SK-N-SH (cell line): ENCODE measurements around the gene ZNF185. TPM values are rescaled to one million over a fixed set of nuclear protein-coding genes. Genes with fewer than 3 reads are reported as not detected.

ENCODE experiments used
- CTCF ChIA-PET: fragments of 300-600, 350-600 bp; formaldehyde crosslinking; extraction: SDS; loops from one replicate; lab custom pipeline; 2021; lab: Yijun Ruan, JAX
- POLR2A ChIA-PET: fragments of 350-600 bp; sonication (Branson Sonifier 250); formaldehyde crosslinking; extraction: SDS; loops from one replicate; lab custom pipeline; 2020; ENCODE audit warnings: antibody characterized with exemption, inconsistent platforms; lab: Yijun Ruan, JAX
- DNase-seq: peaks from one replicate; pipeline ENCODE4 v3.0.0; 2012
- H2AFZ ChIP-seq: fragments of 200-600 bp; sonication (generic); 2 replicates; pipeline ENCODE4 v1.8.1; 2016; ENCODE audit warnings: antibody characterized with exemption, mild to moderate bottlenecking, low read depth
- H3F3A ChIP-seq: fragments of 200-600 bp; sonication (generic); replicated peaks from 2 replicates; pipeline ENCODE3; 2016; ENCODE audit warnings: antibody characterized with exemption, mild to moderate bottlenecking; ENCODE audit not compliant: insufficient read depth
- H3K27ac ChIP-seq, 2 experiments: fragments of 200-500 bp in 1 of 2; fragments of 200-600 bp in 1 of 2; sonication (Bioruptor generic) in 1 of 2; sonication (generic), shearing (Covaris generic) in 1 of 2; 2 replicates each; pipeline versions ENCODE4 v1.5.1 to v1.6.1; 2014 to 2016; ENCODE audit warnings: low read depth in 2 of 2, inconsistent platforms in 1 of 2, low read length in 1 of 2, mild to moderate bottlenecking in 1 of 2, mixed read lengths in 1 of 2
- H3K27me3 ChIP-seq: fragments of 200-600 bp; sonication (generic), shearing (Covaris generic); 2 replicates; pipeline ENCODE4 v1.6.1; 2016; ENCODE audit warnings: mixed run types; ENCODE audit not compliant: insufficient read depth
- H3K36me3 ChIP-seq, 2 experiments: fragments of 200-500 bp in 1 of 2; fragments of 200-600 bp in 1 of 2; sonication (Bioruptor generic) in 1 of 2; sonication (generic) in 1 of 2; replicated peaks in 1 of 2; 2 replicates each; pipeline versions ENCODE3 to v1.5.1; 2014 to 2016; ENCODE audit warnings: low read length in 1 of 2, mild to moderate bottlenecking in 1 of 2; ENCODE audit not compliant: insufficient read depth in 2 of 2, control insufficient read depth in 1 of 2
- H3K4me1 ChIP-seq, 2 experiments: fragments of 200-500 bp in 1 of 2; fragments of 200-600 bp in 1 of 2; sonication (Bioruptor generic) in 1 of 2; sonication (generic), shearing (Covaris generic) in 1 of 2; 2 replicates each; pipeline versions ENCODE4 v1.5.1 to v1.6.1; 2014 to 2016; ENCODE audit warnings: low read depth in 1 of 2, low read length in 1 of 2, mixed run types in 1 of 2; ENCODE audit not compliant: insufficient read depth in 2 of 2, control insufficient read depth in 1 of 2
- H3K4me2 ChIP-seq: fragments of 200-600 bp; sonication (generic), shearing (Covaris generic); 2 replicates; pipeline ENCODE4 v1.6.1; 2017; ENCODE audit warnings: mixed run types
- H3K4me3 ChIP-seq, 2 experiments: fragments of 200-500 bp in 1 of 2; fragments of 200-600 bp in 1 of 2; sonication (Bioruptor generic) in 1 of 2; sonication (generic), shearing (Covaris generic) in 1 of 2; 2 replicates each; pipeline versions ENCODE4 v1.5.1 to v1.8.1; 2014 to 2016; ENCODE audit warnings: low read depth in 2 of 2, inconsistent platforms in 1 of 2, low read length in 1 of 2, mild to moderate bottlenecking in 1 of 2, mixed read lengths in 1 of 2, moderate library complexity in 1 of 2
- H3K79me2 ChIP-seq: fragments of 200-600 bp; sonication (generic); 2 replicates; pipeline ENCODE4 v1.8.1; 2017; ENCODE audit warnings: mild to moderate bottlenecking; ENCODE audit not compliant: insufficient read depth
- H3K9ac ChIP-seq: fragments of 200-600 bp; sonication (generic); 2 replicates; pipeline ENCODE4 v1.6.1; 2017; ENCODE audit warnings: mixed run types
- H3K9me2 ChIP-seq: fragments of 200-600 bp; sonication (generic); 2 replicates; pipeline ENCODE4 v1.6.1; 2017; ENCODE audit warnings: mixed run types
- H3K9me3 ChIP-seq: fragments of 200-600 bp; sonication (generic); 2 replicates; pipeline ENCODE4 v1.6.1; 2017; ENCODE audit warnings: mixed run types, mild to moderate bottlenecking, moderate library complexity
- H4K20me1 ChIP-seq: fragments of 200-600 bp; sonication (generic); 2 replicates; pipeline ENCODE4 v1.6.1; 2017; ENCODE audit warnings: mild to moderate bottlenecking, mixed run types; ENCODE audit not compliant: insufficient read depth
- CHD2 ChIP-seq: fragments of 150-350 bp; IDR thresholded peaks from 2 replicates; pipeline ENCODE4 v1.6.1; 2018; ENCODE audit warnings: low read length; ENCODE audit not compliant: partially characterized antibody
- CTCF ChIP-seq: fragments of 200-600 bp; sonication (generic); IDR thresholded peaks from 2 replicates; pipeline ENCODE4 v1.6.1; 2017; ENCODE audit warnings: antibody characterized with exemption, mild to moderate bottlenecking, moderate library complexity
- ELF1 ChIP-seq: IDR thresholded peaks from 2 replicates; pipeline ENCODE4 v1.4.0; 2012
- EP300 ChIP-seq, 2 experiments: IDR thresholded peaks; 2 replicates each; pipeline versions ENCODE4 v1.4.0 to v1.6.1; 2012; ENCODE audit warnings: borderline replicate concordance in 1 of 2, low read depth in 1 of 2, low read length in 1 of 2
- EZH2phosphoT487 ChIP-seq: fragments of 200-600 bp; sonication (generic); IDR thresholded peaks from 2 replicates; pipeline ENCODE4 v1.6.1; 2017; ENCODE audit warnings: low read depth, mixed run types, mild to moderate bottlenecking, antibody characterized with exemption, moderate library complexity, borderline replicate concordance
- FOXJ3 ChIP-seq: sonication (generic); formaldehyde crosslinking; IDR thresholded peaks from 2 replicates; pipeline ENCODE4 v1.5.1; 2020; ENCODE audit warnings: mild to moderate bottlenecking, missing genetic modification reagents
- MAX ChIP-seq: IDR thresholded peaks from 2 replicates; pipeline ENCODE4 v1.4.0; 2012; ENCODE audit warnings: low read depth
- MEF2A ChIP-seq: IDR thresholded peaks from 2 replicates; pipeline ENCODE4 v1.4.0; 2012; ENCODE audit warnings: low read depth, borderline replicate concordance
- MXI1 ChIP-seq: IDR thresholded peaks from 2 replicates; pipeline ENCODE4 v1.6.1; 2012; ENCODE audit warnings: mild to moderate bottlenecking, low read depth, low read length, improper control_type of control experiment
- NFIC ChIP-seq: IDR thresholded peaks from 2 replicates; pipeline ENCODE4 v1.4.0; 2012; ENCODE audit warnings: borderline replicate concordance
- NRF1 ChIP-seq: IDR thresholded peaks from 2 replicates; pipeline ENCODE4 v1.6.1; 2012; ENCODE audit warnings: low read depth, mild to moderate bottlenecking, low read length
- PBX3 ChIP-seq: IDR thresholded peaks from 2 replicates; pipeline ENCODE4; 2012
- SMC3 ChIP-seq: IDR thresholded peaks from 2 replicates; pipeline ENCODE4 v1.6.1; 2012; ENCODE audit warnings: low read depth, low read length, improper control_type of control experiment
- TAF1 ChIP-seq: IDR thresholded peaks from 2 replicates; pipeline ENCODE4 v1.6.1; 2012; ENCODE audit warnings: low read depth, mild to moderate bottlenecking, low read length, moderate library complexity, borderline replicate concordance
- WGBS: methylation state at CpG from one replicate; pipeline ENCODE4 v1.1.6; 2017; ENCODE audit warnings: low lambda C conversion rate; 5-methylcytosine and 5-hydroxymethylcytosine counted together
- polyA plus RNA-seq, 3 experiments: library from polyadenylated mRNA; depleted of rRNA; stranded (reverse); fragments of >200 nt; gene quantifications; 2 replicates each; pipeline ENCODE4 v1.2.3, GENCODE V29; 2012

Gene ZNF185
- polyA plus RNA-seq, 1 of the 3 experiments (the other 2 are of a cell fraction) = 10.3 TPM

- TF ChIP-seq CTCF (no peak), MXI1 (no peak), NRF1 (no peak), ELF1 (no peak), EP300 (IDR thresholded peaks at IDR 0.05; ENCODE audit: borderline replicate concordance in 1 of 2, low read depth in 1 of 2, low read length in 1 of 2) (no peak), CHD2 (no peak), MEF2A (no peak), PBX3 (no peak), MAX (no peak), SMC3 (no peak), NFIC (no peak)
Observed at GRCh38 chrX:152895121-152895520, 2.7 kb upstream of the ZNF185 start (continued).

GRCh38 chrX:152895724-152896420, 2.0 kb upstream of the ZNF185 start:
- Histone ChIP-seq H3K27ac (no peak overlapping the region), H3K79me2 (no peaks in the 10 kb centered on the region), H3F3A (no peaks in the 10 kb centered on the region), H3K4me1 (peaks cover 0 to 2% of the 10 kb centered on the region in 2 experiments; a peak in 1 of 4 replicates), H3K9me2 (no peaks in the 10 kb centered on the region), H3K9me3 (no peaks in the 10 kb centered on the region), H3K9ac (no peak overlapping the region), H3K4me3 (no peak overlapping the region), H3K27me3 (peaks cover 15% of the 10 kb centered on the region), H3K36me3 (no peaks in the 10 kb centered on the region), H3K4me2 (no peak overlapping the region), H4K20me1 (no peaks in the 10 kb centered on the region), H2AFZ (no peak overlapping the region)
- ChIA-PET POLR2A (no interaction called here), CTCF (interaction anchor here (1.1 to 1.2 kb wide), 2 partner anchors 20 to 45 kb away, joined by 4 read pairs; no protein-coding TSS in a partner anchor)
- 57% methylated on average over 5 of the region's 8 CpGs for WGBS
- DNase-seq = no peak
- TF ChIP-seq NRF1 = no peak
- no peak for TF ChIP-seq FOXJ3 (CRISPR knock-in tag)
- TF ChIP-seq SMC3 = no peak
- TF ChIP-seq MAX = no peak
- no peak for TF ChIP-seq EZH2phosphoT487
- TF ChIP-seq PBX3 = no peak
- TF ChIP-seq TAF1 = no peak
